Mononuclear cell (primary cell): ENCODE measurements around the gene TGIF1. TPM values are rescaled to one million over a fixed set of nuclear protein-coding genes. Genes with fewer than 3 reads are reported as not detected.
A peak's percentile ranks its signal among the peaks of the same experiment; 100 is the strongest.

ENCODE experiments used
- H3K27me3 ChIP-seq: 2 replicates; pipeline ENCODE4 v1.6.0; 2011; ENCODE audit warnings: low read length, control low read depth; ENCODE audit not compliant: insufficient read depth
- H3K4me1 ChIP-seq: 2 replicates; pipeline ENCODE4 v1.5.1; 2011; ENCODE audit warnings: mild to moderate bottlenecking, low read length, control low read depth; ENCODE audit not compliant: insufficient read depth
- H3K4me3 ChIP-seq: 2 replicates; pipeline ENCODE4 v1.5.1; 2011; ENCODE audit warnings: mild to moderate bottlenecking, low read length, moderate library complexity
- H3K9me3 ChIP-seq: 2 replicates; pipeline ENCODE4 v1.5.1; 2011; ENCODE audit warnings: low read depth, mild to moderate bottlenecking, control low read depth, low read length
- total RNA-seq: library from RNA; depleted of rRNA; stranded (reverse); fragments of >200 nt; gene quantifications from one replicate; pipeline ENCODE4 v1.2.3, GENCODE V29; 2012

Gene TGIF1
- total RNA-seq, 1 donor = 91.2 TPM

- no peak overlapping the region for H3K4me3 ChIP-seq
- no peaks in the 10 kb centered on the region for H3K9me3 ChIP-seq
- no peaks in the 10 kb centered on the region for H3K4me1 ChIP-seq
- H3K27me3 ChIP-seq = no peaks in the 10 kb centered on the region
These were observed 27.1 kb upstream of the TGIF1 start for GRCh38 chr18:3422905-3423304.

GRCh38 chr18:3424280-3424890 is 25.6 kb upstream of the TGIF1 start:
- Histone ChIP-seq H3K4me1 (no peaks in the 10 kb centered on the region), H3K27me3 (no peaks in the 10 kb centered on the region), H3K9me3 (no peaks in the 10 kb centered on the region), H3K4me3 (no peak overlapping the region)

- Histone ChIP-seq H3K9me3 (no peaks in the 10 kb centered on the region), H3K4me1 (no peaks in the 10 kb centered on the region), H3K27me3 (no peaks in the 10 kb centered on the region), H3K4me3 (no peak overlapping the region)
These were observed 24.9 kb upstream of the TGIF1 start for GRCh38 chr18:3425030-3425429.

DNA sequence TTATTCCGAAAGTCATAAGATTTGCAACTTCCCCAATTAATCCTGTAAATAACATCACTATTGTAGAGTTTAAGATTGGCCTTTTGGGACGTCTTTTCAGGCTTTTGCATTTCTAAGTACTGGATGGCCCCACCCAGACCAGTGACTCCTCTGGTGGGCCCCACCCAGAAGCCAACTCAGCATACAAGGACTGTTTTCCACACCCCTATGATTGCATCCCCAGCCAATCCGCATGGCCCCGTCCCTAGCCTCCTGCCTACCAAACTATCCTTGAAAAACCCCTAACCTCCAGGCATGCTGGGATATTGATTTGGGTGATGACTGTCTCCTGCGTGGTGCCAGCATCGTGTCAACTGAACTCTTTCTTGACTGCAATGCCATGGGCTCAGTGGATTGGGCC is 24.5 kb upstream of the TGIF1 start:
- Histone ChIP-seq H3K9me3 (no peaks in the 10 kb centered on the region), H3K4me1 (no peaks in the 10 kb centered on the region), H3K4me3 (no peak overlapping the region), H3K27me3 (no peaks in the 10 kb centered on the region)

GRCh38 chr18:3426074-3426473 is 23.9 kb upstream of the TGIF1 start:
- Histone ChIP-seq H3K4me1 (no peaks in the 10 kb centered on the region), H3K27me3 (no peaks in the 10 kb centered on the region), H3K4me3 (no peak overlapping the region), H3K9me3 (no peaks in the 10 kb centered on the region)

- Histone ChIP-seq H3K27me3 (no peaks in the 10 kb centered on the region), H3K4me1 (no peaks in the 10 kb centered on the region), H3K9me3 (no peaks in the 10 kb centered on the region), H3K4me3 (no peak overlapping the region)
These were observed 22.0 kb upstream of the TGIF1 start for GRCh38 chr18:3427944-3428343.

DNA sequence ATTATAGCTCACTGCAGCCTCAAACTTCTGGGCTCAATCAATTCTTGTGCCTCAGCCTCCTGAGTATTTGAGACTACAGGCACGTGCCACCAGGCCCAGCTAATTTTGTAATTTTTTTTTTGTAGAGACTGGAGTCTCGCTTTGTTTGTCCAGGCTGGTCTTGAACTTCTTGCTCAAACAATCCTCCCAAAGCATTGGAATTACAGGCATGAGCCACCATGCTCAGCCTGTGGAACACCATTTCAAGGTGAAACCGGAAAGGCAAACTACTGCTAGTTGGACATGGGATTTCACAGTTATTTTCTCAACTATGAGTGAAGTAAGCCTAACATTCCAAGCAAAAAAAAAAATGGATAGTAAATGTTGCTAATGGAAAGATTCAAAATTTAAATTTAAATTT is 20.9 kb upstream of the TGIF1 start:
- H3K9me3 ChIP-seq = no peaks in the 10 kb centered on the region
- H3K4me1 ChIP-seq = no peaks in the 10 kb centered on the region
- H3K4me3 ChIP-seq = no peak overlapping the region
- no peaks in the 10 kb centered on the region for H3K27me3 ChIP-seq

DNA sequence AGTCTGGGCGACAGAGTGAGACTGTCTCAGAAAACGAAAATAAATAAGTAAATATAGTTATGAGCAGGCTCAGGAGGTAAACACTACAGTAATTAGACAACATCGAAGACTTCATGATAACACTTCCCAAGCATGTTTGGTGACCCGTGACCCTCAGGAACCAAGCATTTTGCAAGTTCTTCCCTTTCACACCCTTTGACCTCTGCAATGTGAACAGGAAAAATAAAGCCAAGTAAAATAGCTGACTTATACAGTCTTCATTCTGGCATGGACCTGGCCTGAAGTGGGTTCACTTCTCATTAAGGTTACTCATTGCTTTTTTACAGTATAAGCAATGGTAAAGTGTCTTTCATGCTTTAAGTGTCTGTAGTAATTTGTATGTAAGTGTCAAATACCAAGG is 15.3 kb upstream of the TGIF1 start:
- Histone ChIP-seq H3K4me1 (no peaks in the 10 kb centered on the region), H3K4me3 (no peak overlapping the region), H3K27me3 (no peaks in the 10 kb centered on the region), H3K9me3 (no peaks in the 10 kb centered on the region)

DNA sequence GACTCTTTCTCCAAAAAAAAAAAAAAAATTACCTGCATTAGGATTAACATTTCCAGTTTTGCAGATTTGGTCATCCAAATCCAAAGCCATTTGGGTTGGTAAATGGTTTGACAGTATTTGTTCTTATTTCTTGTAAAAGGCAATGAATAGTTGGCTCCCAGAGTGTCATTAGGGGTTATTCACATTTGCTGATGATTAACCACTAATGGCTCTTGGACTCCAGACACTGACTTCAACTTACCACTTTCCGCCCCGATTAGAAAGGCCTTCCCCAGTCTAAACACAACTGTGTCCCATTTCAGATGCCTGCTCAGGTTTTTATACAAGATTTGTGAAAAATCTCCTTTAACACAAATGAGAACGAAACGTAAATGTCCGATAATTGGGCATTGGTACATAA is 9.6 kb upstream of the TGIF1 start:
- Histone ChIP-seq H3K4me1 (no peaks in the 10 kb centered on the region), H3K27me3 (no peaks in the 10 kb centered on the region), H3K4me3 (no peak overlapping the region), H3K9me3 (no peaks in the 10 kb centered on the region)

GRCh38 chr18:3441290-3441689 is 8.7 kb upstream of the TGIF1 start:
- Histone ChIP-seq H3K9me3 (no peaks in the 10 kb centered on the region), H3K4me3 (no peak overlapping the region), H3K4me1 (peaks cover 3% of the 10 kb centered on the region), H3K27me3 (no peaks in the 10 kb centered on the region)

DNA sequence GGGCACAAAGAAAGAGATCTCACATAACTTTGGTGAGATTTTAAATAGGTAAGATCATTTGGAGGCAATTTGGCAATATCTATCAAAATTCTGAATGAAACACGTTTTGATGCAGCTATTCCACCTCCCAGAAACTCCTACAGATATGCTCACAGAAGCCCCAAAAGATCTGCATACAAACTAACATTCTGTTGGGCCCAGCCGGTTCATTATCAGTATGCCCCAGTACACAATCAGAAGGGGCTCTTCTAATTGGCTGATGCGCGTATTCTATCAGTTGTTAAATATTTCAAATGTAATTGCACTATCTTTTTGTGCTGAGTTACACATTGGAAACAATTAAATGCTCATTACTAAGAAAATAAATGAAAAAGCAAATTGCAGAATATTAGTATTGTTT is 7.1 kb upstream of the TGIF1 start:
- no peak overlapping the region for H3K4me3 ChIP-seq
- peaks cover 20% of the 10 kb centered on the region for H3K4me1 ChIP-seq
- no peaks in the 10 kb centered on the region for H3K27me3 ChIP-seq
- no peaks in the 10 kb centered on the region for H3K9me3 ChIP-seq

GRCh38 chr18:3444296-3444695 is 5.7 kb upstream of the TGIF1 start:
- H3K4me1 ChIP-seq = peaks cover 29% of the 10 kb centered on the region
- no peak overlapping the region for H3K4me3 ChIP-seq
- H3K27me3 ChIP-seq = no peaks in the 10 kb centered on the region
- H3K9me3 ChIP-seq = no peaks in the 10 kb centered on the region

GRCh38 chr18:3444954-3445353 is 5.0 kb upstream of the TGIF1 start:
- peaks cover 29% of the 10 kb centered on the region for H3K4me1 ChIP-seq
- no peak overlapping the region for H3K4me3 ChIP-seq
- H3K27me3 ChIP-seq = no peaks in the 10 kb centered on the region
- H3K9me3 ChIP-seq = no peaks in the 10 kb centered on the region

DNA sequence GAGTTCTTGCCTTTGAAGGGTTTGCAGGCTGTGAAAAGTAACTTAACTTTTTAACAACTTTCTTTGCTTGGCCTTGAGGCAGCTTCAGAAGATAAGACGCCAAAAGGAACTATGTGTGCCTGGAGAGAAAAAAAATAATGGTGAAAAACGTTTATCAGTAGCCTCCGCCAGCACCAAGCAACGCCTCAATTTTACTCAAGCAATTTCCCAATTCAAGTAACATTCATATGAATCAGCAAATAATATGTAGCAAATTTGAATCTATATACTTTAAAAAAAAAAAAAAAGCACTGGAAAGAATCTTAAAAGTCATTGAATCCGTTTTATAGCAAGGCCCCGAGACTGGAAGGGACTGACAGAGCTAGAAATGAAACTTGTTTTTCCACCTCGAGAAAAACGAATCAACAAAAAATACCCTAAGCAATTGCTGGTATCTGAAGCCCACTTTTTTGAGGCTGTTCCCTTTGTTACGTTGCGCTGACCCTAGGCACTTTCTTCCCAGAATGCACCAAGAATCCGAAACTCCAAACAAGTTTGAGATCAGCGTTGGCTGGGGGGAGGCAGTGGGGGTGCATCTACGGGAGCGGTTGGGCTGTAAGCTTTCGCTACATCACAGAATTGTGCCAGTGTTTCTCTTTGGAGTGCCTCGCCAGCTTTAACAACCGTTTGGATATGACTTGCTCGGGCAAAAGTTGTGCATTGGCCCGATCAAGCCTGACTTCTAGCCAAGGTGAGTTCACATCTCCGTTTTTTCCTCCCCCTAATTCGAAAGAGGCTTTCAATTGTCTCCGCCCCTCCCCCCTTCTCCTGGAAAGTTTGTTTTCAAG is 2.7 kb upstream of the TGIF1 start:
- Histone ChIP-seq H3K9me3 (no peaks in the 10 kb centered on the region), H3K4me1 (peaks cover 47% of the 10 kb centered on the region), H3K27me3 (no peaks in the 10 kb centered on the region), H3K4me3 (peak overlapping the region; percentile 93)

GRCh38 chr18:3447895-3448837 is 1.8 kb upstream of the TGIF1 start:
- peak overlapping the region; percentile 93 for H3K4me3 ChIP-seq

More at GRCh38 chr18:3447895-3448837, 1.8 kb upstream of the TGIF1 start:
- H3K4me1 ChIP-seq = peaks cover 56% of the 10 kb centered on the region
- no peaks in the 10 kb centered on the region for H3K9me3 ChIP-seq
- H3K27me3 ChIP-seq = no peaks in the 10 kb centered on the region
